Brain pericyte (primary cell): ENCODE measurements around the gene CTBP1.

Source experiments
- DNase-seq: peaks from one replicate; pipeline ENCODE4 v3.0.0-alpha.2; 2012; ENCODE audit warnings: low read depth, low spot score

CTBP1 gene

GRCh38 chr4:1250527-1250812 lies 1.5 kb upstream of the CTBP1 start:
- DNase-seq, result no peak

GRCh38 chr4:1249731-1250526 lies 999 bp upstream of the CTBP1 start:
- no peak for DNase-seq

- no peak for DNase-seq
These were observed 309 bp upstream of the CTBP1 start for GRCh38 chr4:1249148-1249730.

- no peak for DNase-seq
These were observed 1.1 kb downstream of the CTBP1 start for GRCh38 chr4:1247864-1248244.

GRCh38 chr4:1246901-1247863 lies 1.7 kb downstream of the CTBP1 start:
- DNase-seq, result no peak

GRCh38 chr4:1246111-1246881 lies 2.6 kb downstream of the CTBP1 start:
- no peak for DNase-seq

- no peak for DNase-seq
These were observed 3.4 kb downstream of the CTBP1 start for GRCh38 chr4:1245481-1246051.

GRCh38 chr4:1244978-1245471 lies 3.9 kb downstream of the CTBP1 start:
- no peak for DNase-seq

- DNase-seq, result no peak
These were observed 4.6 kb downstream of the CTBP1 start for GRCh38 chr4:1244081-1244977.

GRCh38 chr4:1243451-1244080 lies 5.4 kb downstream of the CTBP1 start:
- no peak for DNase-seq

GRCh38 chr4:1242506-1243450 lies 6.2 kb downstream of the CTBP1 start:
- no peak for DNase-seq

- DNase-seq, result no peak
These were observed 6.9 kb downstream of the CTBP1 start for GRCh38 chr4:1241936-1242505.

- DNase-seq, result no peak
These were observed 7.4 kb downstream of the CTBP1 start for GRCh38 chr4:1241466-1241935.

- DNase-seq, result no peak
These were observed 8.0 kb downstream of the CTBP1 start for GRCh38 chr4:1240721-1241465.

- DNase-seq, result no peak
These were observed 9.0 kb downstream of the CTBP1 start for GRCh38 chr4:1239950-1240307.

- DNase-seq, result no peak
These were observed 9.6 kb downstream of the CTBP1 start for GRCh38 chr4:1239141-1239949.

GRCh38 chr4:1238676-1239000 lies 10.3 kb downstream of the CTBP1 start:
- no peak for DNase-seq
